GM23338 (cell line): Measurements from ENCODE around the gene ANKLE2. TPM values are rescaled to one million over a fixed set of nuclear protein-coding genes. Genes with fewer than 3 reads are reported as not detected.
"Not testable (repeated sequence)": the region's sequence is repeated elsewhere in the genome, so short reads cannot be mapped to it uniquely, and the experiment has no call there.

ENCODE experiments used
- ATAC-seq: fragments of 200-7000 bp; cut with Tn5 transposase; 3 replicates; pipeline ENCODE4 v1.9.1; 2020
- DNase-seq: peaks from one replicate; pipeline ENCODE4 v3.0.0-alpha.2; 2015; ENCODE audit warnings: low spot score
- H2AFZ ChIP-seq: fragments of 200-600 bp; sonication (generic); 2 replicates; pipeline ENCODE4 v1.8.0; 2016; ENCODE audit warnings: antibody characterized with exemption, mild to moderate bottlenecking, moderate library complexity
- H3F3A ChIP-seq: fragments of 200-600 bp; sonication (generic); replicated peaks from 2 replicates; pipeline ENCODE4 v1.8.0; 2017; ENCODE audit warnings: antibody characterized with exemption, mixed run types, low read depth
- H3K27ac ChIP-seq: fragments of 200-600 bp; sonication (generic); 2 replicates; pipeline ENCODE4 v1.6.1; 2016; ENCODE audit warnings: low read depth
- H3K27me3 ChIP-seq: fragments of 200-600 bp; sonication (generic); 2 replicates; pipeline ENCODE4 v1.8.0; 2016; ENCODE audit warnings: mild to moderate bottlenecking, mixed run types, moderate library complexity; ENCODE audit not compliant: insufficient read depth
- H3K36me3 ChIP-seq: fragments of 200-600 bp; sonication (generic); 2 replicates; pipeline ENCODE4 v1.8.0; 2016; ENCODE audit warnings: mild to moderate bottlenecking; ENCODE audit not compliant: insufficient read depth
- H3K4me1 ChIP-seq: fragments of 200-600 bp; sonication (generic); 2 replicates; pipeline ENCODE4 v1.8.0; 2016; ENCODE audit warnings: mild to moderate bottlenecking, moderate library complexity; ENCODE audit not compliant: insufficient read depth
- H3K4me2 ChIP-seq: fragments of 200-600 bp; sonication (generic); 2 replicates; pipeline ENCODE4 v1.7.1; 2017; ENCODE audit warnings: mixed run types
- H3K4me3 ChIP-seq: fragments of 200-600 bp; sonication (generic); 2 replicates; pipeline ENCODE4 v1.6.1; 2016; ENCODE audit warnings: mixed run types
- H3K79me2 ChIP-seq: fragments of 200-600 bp; sonication (generic); replicated peaks from 2 replicates; pipeline ENCODE4 v1.8.0; 2017; ENCODE audit warnings: mild to moderate bottlenecking; ENCODE audit not compliant: insufficient read depth
- H3K9me2 ChIP-seq: fragments of 200-600 bp; sonication (generic); 2 replicates; pipeline ENCODE4 v1.8.0; 2017; ENCODE audit not compliant: insufficient read depth
- H4K20me1 ChIP-seq: fragments of 200-600 bp; sonication (generic); replicated peaks from 2 replicates; pipeline ENCODE4 v1.8.0; 2017; ENCODE audit warnings: mild to moderate bottlenecking; ENCODE audit not compliant: insufficient read depth
- H3K27ac Mint-ChIP-seq: 2 replicates; pipeline ENCODE4 v1.8.0; 2020; ENCODE audit warnings: inconsistent platforms, mild to moderate bottlenecking, moderate library complexity, mixed read lengths
- H3K27me3 Mint-ChIP-seq: 3 replicates; pipeline ENCODE4 v1.8.0; 2022; ENCODE audit warnings: low read depth, mild to moderate bottlenecking, moderate library complexity, mixed read lengths, inconsistent platforms; ENCODE audit not compliant: insufficient read depth, poor library complexity
- H3K36me3 Mint-ChIP-seq: 3 replicates; pipeline ENCODE4 v1.8.0; 2021; ENCODE audit warnings: low read depth, mild to moderate bottlenecking, inconsistent platforms, moderate library complexity, mixed read lengths
- H3K4me1 Mint-ChIP-seq: 3 replicates; pipeline ENCODE4 v1.8.0; 2020; ENCODE audit warnings: mild to moderate bottlenecking, inconsistent platforms, mixed read lengths
- H3K4me3 Mint-ChIP-seq: 3 replicates; pipeline ENCODE4 v1.8.0; 2021; ENCODE audit warnings: moderate library complexity, mild to moderate bottlenecking, inconsistent platforms, mixed read lengths
- H3K9me3 Mint-ChIP-seq: 3 replicates; pipeline ENCODE4 v1.8.0; 2020; ENCODE audit warnings: moderate library complexity, mild to moderate bottlenecking, inconsistent platforms, mixed read lengths
- CTCF ChIP-seq, 2 experiments: fragments of 200-600 bp in 1 of 2; sonication (generic) in 1 of 2; conservative IDR thresholded peaks; 2 replicates each; pipeline versions ENCODE4 v1.5.1 to v1.6.1; 2016 to 2017; ENCODE audit warnings: antibody characterized with exemption in 2 of 2, low read depth in 2 of 2, mild to moderate bottlenecking in 2 of 2, moderate library complexity in 1 of 2
- EZH2 ChIP-seq: fragments of 200-600 bp; sonication (generic); IDR thresholded peaks from one replicate; pipeline ENCODE4 v1.8.0; 2017; ENCODE audit warnings: antibody characterized with exemption, mild to moderate bottlenecking, low read depth; ENCODE audit not compliant: unreplicated experiment
- POLR2AphosphoS5 ChIP-seq: IDR thresholded peaks from 2 replicates; pipeline ENCODE4 v1.6.1; 2016; ENCODE audit warnings: antibody characterized with exemption, low read depth
- REST ChIP-seq: IDR thresholded peaks from one replicate; pipeline ENCODE4 v1.6.1; 2018; ENCODE audit warnings: antibody characterized with exemption; ENCODE audit not compliant: unreplicated experiment
- STAT1 ChIP-seq: IDR thresholded peaks from one replicate; pipeline ENCODE4 v1.6.1; 2016; ENCODE audit warnings: antibody characterized with exemption; ENCODE audit not compliant: unreplicated experiment
- ZNF331 ChIP-seq: fragments of 250-450 bp; sonication (Bioruptor Pico); IDR thresholded peaks from 2 replicates; pipeline ENCODE4 v1.5.0; 2020; ENCODE audit warnings: low read depth, mild to moderate bottlenecking, moderate library complexity
- polyA plus RNA-seq: library from polyadenylated mRNA; unstranded; fragments of >200 nt; fragmentation: Nextera tagmentation; extraction: Ambion mirVana; gene quantifications from 2 replicates; pipeline ENCODE4 v1.2.1, GENCODE V29; 2016
- total RNA-seq: library from RNA; depleted of rRNA; stranded (reverse); fragments of >200 nt; shearing (Covaris generic); gene quantifications from 2 replicates; pipeline ENCODE4 v1.2.3, GENCODE V29; 2014
- TF ChIP-seq, protein P1 (sequence below): IDR thresholded peaks from 2 replicates; pipeline ENCODE4 v1.6.1; 2016; ENCODE audit warnings: antibody characterized with exemption

The ANKLE2 gene
- total and polyA plus RNA-seq, 2 experiments from 2014 or later: 27.2 to 63.7 TPM

- TF ChIP-seq REST (no peak), STAT1 (no peak), ZNF331 (CRISPR knock-in tag) (no peak), POLR2AphosphoS5 (no peak), EZH2 (no peak)
- TF ChIP-seq, protein P1, sequence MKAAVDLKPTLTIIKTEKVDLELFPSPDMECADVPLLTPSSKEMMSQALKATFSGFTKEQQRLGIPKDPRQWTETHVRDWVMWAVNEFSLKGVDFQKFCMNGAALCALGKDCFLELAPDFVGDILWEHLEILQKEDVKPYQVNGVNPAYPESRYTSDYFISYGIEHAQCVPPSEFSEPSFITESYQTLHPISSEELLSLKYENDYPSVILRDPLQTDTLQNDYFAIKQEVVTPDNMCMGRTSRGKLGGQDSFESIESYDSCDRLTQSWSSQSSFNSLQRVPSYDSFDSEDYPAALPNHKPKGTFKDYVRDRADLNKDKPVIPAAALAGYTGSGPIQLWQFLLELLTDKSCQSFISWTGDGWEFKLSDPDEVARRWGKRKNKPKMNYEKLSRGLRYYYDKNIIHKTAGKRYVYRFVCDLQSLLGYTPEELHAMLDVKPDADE: no peak
Measured at GRCh38 chr12:132759359-132759758, 2.3 kb downstream of the ANKLE2 start (continued).

DNA sequence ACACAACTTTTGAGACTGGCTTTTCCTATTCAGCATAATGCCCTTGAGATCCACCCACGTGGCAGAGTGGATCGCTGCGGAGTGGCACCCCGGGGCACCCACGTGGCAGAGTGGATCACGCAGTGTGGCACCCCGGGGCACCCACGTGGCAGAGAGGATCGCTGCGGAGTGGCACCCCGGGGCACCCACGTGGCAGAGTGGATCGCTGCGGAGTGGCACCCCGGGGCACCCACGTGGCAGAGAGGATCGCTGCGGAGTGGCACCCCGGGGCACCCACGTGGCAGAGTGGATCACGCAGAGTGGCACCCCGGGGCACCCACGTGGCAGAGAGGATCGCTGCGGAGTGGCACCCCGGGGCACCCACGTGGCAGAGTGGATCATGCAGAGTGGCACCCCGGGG lies 2.8 kb downstream of the ANKLE2 start:
- ATAC-seq, H3K27ac ChIP-seq, DNase-seq, H2AFZ ChIP-seq, H3K27ac Mint-ChIP-seq, H3K27me3 ChIP-seq, H3K4me1 ChIP-seq, H3K9me3 Mint-ChIP-seq, H3K4me3 Mint-ChIP-seq, H3K9me2 ChIP-seq, H3K4me1 Mint-ChIP-seq, H3K4me2 ChIP-seq, H3K4me3 ChIP-seq: not testable (repeated sequence)
- peaks cover 10% of the 10 kb centered on the region; the same call in 1 of the 2 replicates for H3K36me3 ChIP-seq
- peaks cover 46% of the 10 kb centered on the region for H3K36me3 Mint-ChIP-seq
- H3F3A ChIP-seq: peaks cover 16% of the 10 kb centered on the region
- H3K79me2 ChIP-seq: peaks cover 78% of the 10 kb centered on the region
- peaks cover 47% of the 10 kb centered on the region for H4K20me1 ChIP-seq
- H3K27me3 Mint-ChIP-seq: peaks cover 12% of the 10 kb centered on the region

DNA sequence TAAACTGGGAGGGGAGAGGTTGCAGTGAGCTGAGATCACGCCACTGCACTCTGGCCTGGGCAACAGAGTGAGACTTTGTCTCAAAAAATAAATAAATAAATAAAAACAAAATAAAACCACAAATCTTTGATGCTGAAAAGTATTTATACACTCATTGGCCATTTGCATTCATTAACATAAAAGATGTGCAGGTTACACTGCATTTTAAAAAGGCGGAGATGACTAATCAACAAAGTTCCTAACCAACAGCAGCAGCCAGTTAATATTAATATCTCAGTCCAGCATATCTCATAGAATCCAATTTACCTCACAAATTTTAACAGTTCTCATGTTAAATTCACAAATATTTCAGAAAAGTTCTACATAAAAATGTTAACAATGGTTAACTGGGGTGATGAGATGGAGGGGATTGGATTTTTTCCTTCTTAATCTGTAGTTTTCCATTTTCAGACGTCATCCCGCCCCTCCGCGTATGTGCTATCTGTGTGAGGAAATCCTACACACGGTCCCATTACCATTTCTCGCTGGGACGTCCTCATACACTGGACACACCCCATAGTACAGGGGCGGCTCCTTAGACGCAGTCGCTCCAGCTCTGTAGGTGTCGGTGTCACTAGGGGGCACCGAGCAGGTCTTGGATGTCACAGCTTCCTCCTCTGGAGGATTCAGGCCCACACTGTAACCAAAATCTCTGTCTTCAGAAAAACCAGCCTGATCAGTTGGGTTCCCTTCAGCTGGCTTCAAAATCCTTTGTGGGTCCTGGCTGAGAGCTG lies 7.3 kb downstream of the ANKLE2 start:
- Histone ChIP-seq H3K4me1 (no peaks in the 10 kb centered on the region), H3K27ac (0 out of 2 replicates have a peak overlapping the region, but pooled peaks have one; percentile 20), H3K9me2 (no peaks in the 10 kb centered on the region), H3K36me3 (peaks cover 30% of the 10 kb centered on the region), H4K20me1 (peaks cover 43% of the 10 kb centered on the region), H3F3A (0 out of 2 replicates have a peak, but pooled peaks cover 2% of the 10 kb centered on the region), H3K79me2 (peaks cover 72% of the 10 kb centered on the region), H2AFZ (no peak overlapping the region), H3K4me3 (no peak overlapping the region), H3K4me2 (no peak overlapping the region), H3K27me3 (no peaks in the 10 kb centered on the region)
- H3K4me3 Mint-ChIP-seq: no peak overlapping the region
- DNase-seq (peak; percentile 29), ATAC-seq (peak; percentile 69)
- no peak for TF ChIP-seq EZH2
- peak in 1 of 2 experiments; percentile 43; a peak in 2 of 4 replicates for TF ChIP-seq CTCF (conservative IDR thresholded peaks at IDR 0.05; ENCODE audit: low read depth in 2 of 2)
- H3K36me3 Mint-ChIP-seq: peaks cover 70% of the 10 kb centered on the region
- peaks cover 2% of the 10 kb centered on the region for H3K27me3 Mint-ChIP-seq
- H3K4me1 Mint-ChIP-seq: no peaks in the 10 kb centered on the region
- no peaks in the 10 kb centered on the region for H3K9me3 Mint-ChIP-seq
- H3K27ac Mint-ChIP-seq: no peak overlapping the region

- ATAC-seq, H3K9me2 ChIP-seq, H3K27me3 Mint-ChIP-seq, H3K27me3 ChIP-seq, H3K9me3 Mint-ChIP-seq, H3K4me3 Mint-ChIP-seq, DNase-seq, H3K4me3 ChIP-seq, H3K27ac Mint-ChIP-seq, H3K27ac ChIP-seq, H3F3A ChIP-seq, H3K4me2 ChIP-seq, H2AFZ ChIP-seq, H3K4me1 Mint-ChIP-seq, H3K4me1 ChIP-seq: not testable (repeated sequence)
- Histone ChIP-seq H4K20me1 (peaks cover 42% of the 10 kb centered on the region), H3K79me2 (peaks cover 68% of the 10 kb centered on the region), H3K36me3 (peaks cover 35% of the 10 kb centered on the region)
- H3K36me3 Mint-ChIP-seq: peaks cover 73% of the 10 kb centered on the region
Measured at GRCh38 chr12:132753670-132754069, 8.0 kb downstream of the ANKLE2 start.
